ENCODE data around the gene XYLT1. TPM values are rescaled to one million over a fixed set of nuclear protein-coding genes. Genes with fewer than 3 reads are reported as not detected.

The XYLT1 gene
- total and polyA plus RNA-seq, 10 of the 15 experiments (the other 5 are each of a cell fraction or from before 2014, with no cell fraction given) = 0.88 to 14.8 (median 5.8) TPM

DNA sequence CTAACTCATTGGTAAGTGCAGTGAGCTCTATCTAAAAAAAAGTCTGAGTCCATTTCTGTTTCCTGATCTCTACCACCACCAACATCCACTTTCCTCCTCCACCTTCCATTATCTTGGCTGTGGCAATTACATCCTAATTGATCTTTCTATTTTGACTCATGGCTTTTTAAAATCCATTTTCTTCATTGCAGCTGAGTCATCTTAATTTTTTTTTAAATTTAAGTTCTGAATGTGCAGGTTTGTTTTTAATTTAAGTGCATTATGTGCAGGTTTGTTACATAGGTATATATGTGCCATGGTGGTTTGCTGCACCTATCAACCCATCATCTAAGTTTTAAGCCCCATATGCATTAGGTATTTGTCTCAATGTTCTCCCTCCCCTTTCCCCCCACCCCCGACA, 390.7 kb downstream of the XYLT1 start:
- POLR2A ChIA-PET = no interaction called here
- DNase-seq (ENCODE audit: low read depth, low spot score) = no peak
- BruUV-seq (replicated peaks) = no TSS peak

DNA sequence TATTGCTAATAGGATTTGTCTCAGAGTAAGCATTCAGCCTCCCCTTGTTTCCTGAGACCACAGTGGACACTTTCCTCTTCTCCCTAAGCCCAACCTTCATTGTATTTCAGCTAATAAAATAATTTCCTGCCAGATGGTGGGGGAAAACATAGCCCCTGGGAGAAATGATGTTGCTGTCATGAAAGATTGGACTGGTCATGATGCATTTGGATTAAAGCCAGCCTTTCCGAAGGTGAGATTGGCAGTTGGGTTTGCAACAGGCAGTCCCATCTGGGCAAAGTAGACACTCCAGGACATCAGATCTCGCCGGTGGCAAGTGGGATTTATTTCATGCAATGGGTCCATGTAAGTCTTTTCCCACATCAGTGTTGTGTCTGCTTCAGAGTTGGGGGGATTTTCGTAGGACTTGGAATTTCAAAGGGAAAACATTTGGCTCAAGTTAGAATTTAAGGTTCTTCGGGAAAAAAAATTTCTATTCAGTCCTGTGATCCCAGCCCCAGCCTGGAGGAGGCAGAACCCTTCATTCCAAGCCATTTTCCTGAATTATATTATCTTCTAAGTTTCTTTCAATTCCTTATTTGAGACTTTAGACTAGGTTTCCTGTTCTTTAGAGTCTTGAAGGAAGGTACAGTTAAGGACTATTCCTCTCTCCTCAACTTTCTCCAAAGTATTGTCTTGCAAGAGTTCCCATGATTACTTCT, 391.7 kb downstream of the XYLT1 start:
- 47% methylated on average over 5 of the region's 5 CpGs for WGBS (ENCODE audit: insufficient coverage, insufficient replicate concordance, low lambda C conversion rate, missing lambda C conversion rate)

More for the DNA sequence above, 390.7 kb downstream of the XYLT1 start:
- FAIRE-seq = no peak
- ChIA-PET CTCF (interaction anchor here (0.7 to 1.4 kb wide), 2 partner anchors 23 to 25 kb away, joined by 3 to 4 read pairs; no protein-coding TSS in a partner anchor), SMC1A (ENCODE audit: uncharacterized antibody, unreplicated experiment) (interaction anchor here (1.1 kb wide), 1 partner anchor 54 kb away, joined by 3 read pairs; no protein-coding TSS in a partner anchor), RAD21 (ENCODE audit: unreplicated experiment) (no interaction called here)
- Histone ChIP-seq H3K9me3 (replicated peaks; ENCODE audit: control insufficient read depth, insufficient read depth, low read length) (no peaks in the 10 kb centered on the region; the same call in 2 of the 3 replicates), H3K4me3 (no peak overlapping the region), H3K79me2 (ENCODE audit: control insufficient read depth, insufficient read depth, low read length) (no peaks in the 10 kb centered on the region), H3K36me3 (ENCODE audit: control insufficient read depth in 2 of 2, insufficient read depth in 2 of 2, low read length in 1 of 2) (no peaks in the 10 kb centered on the region), H3K27ac (ENCODE audit: control insufficient read depth, insufficient read depth) (no peak overlapping the region), H3K27me3 (replicated peaks in 1 of 2; ENCODE audit: control insufficient read depth in 2 of 2, insufficient read depth in 2 of 2, low read length in 1 of 2) (no peaks in the 10 kb centered on the region), H4K20me1 (ENCODE audit: control insufficient read depth, insufficient read depth) (no peaks in the 10 kb centered on the region), H2AFZ (ENCODE audit: control insufficient read depth, low read depth, low read length) (no peak overlapping the region), H3K4me2 (ENCODE audit: control insufficient read depth, insufficient read depth) (no peak overlapping the region), H3K9ac (ENCODE audit: control insufficient read depth, insufficient read depth, low read length) (no peak overlapping the region), H3K4me1 (ENCODE audit: control insufficient read depth, insufficient read depth, low read length) (peaks cover 8% of the 10 kb centered on the region; the same call in 1 of the 2 replicates)
- in situ Hi-C loops (cut with MboI) (no loop called here), intact Hi-C loops (cut with micrococcal nuclease; ENCODE audit: unreplicated experiment) (no loop called here)
- no peak for TF ChIP-seq FOXM1 (IDR thresholded peaks at IDR 0.05; ENCODE audit: low read depth, low read length)
- TF ChIP-seq FOXK2 (IDR thresholded peaks at IDR 0.05) = 0 out of 2 replicates have a peak, but pooled peaks have one; percentile 22
- no peak for TF ChIP-seq EP300 (IDR thresholded peaks at IDR 0.05; ENCODE audit: borderline replicate concordance in 1 of 2, control insufficient read depth in 1 of 2, low read depth in 2 of 2, low read length in 2 of 2)
- no peak for TF ChIP-seq RELA (IDR thresholded peaks at IDR 0.05; ENCODE audit: borderline replicate concordance, partially characterized antibody)
- WGBS (ENCODE audit: insufficient coverage, insufficient replicate concordance, low lambda C conversion rate, missing lambda C conversion rate) = no CpG with 5 or more reads among the region's 1 CpG
- no peak for ATAC-seq

More for the DNA sequence above, 391.7 kb downstream of the XYLT1 start:
- intact Hi-C loops (cut with micrococcal nuclease; ENCODE audit: unreplicated experiment) (loop anchor here (10.0 kb wide), 1 partner anchor 386 kb away; no protein-coding TSS in a partner anchor), in situ Hi-C loops (cut with MboI) (no loop called here)
- Histone ChIP-seq H3K9ac (ENCODE audit: control insufficient read depth, insufficient read depth, low read length) (no peak overlapping the region), H4K20me1 (ENCODE audit: control insufficient read depth, insufficient read depth) (no peaks in the 10 kb centered on the region), H3K27me3 (replicated peaks in 1 of 2; ENCODE audit: control insufficient read depth in 2 of 2, insufficient read depth in 2 of 2, low read length in 1 of 2) (no peaks in the 10 kb centered on the region), H3K79me2 (ENCODE audit: control insufficient read depth, insufficient read depth, low read length) (no peaks in the 10 kb centered on the region), H3K4me1 (ENCODE audit: control insufficient read depth, insufficient read depth, low read length) (peaks cover 8% of the 10 kb centered on the region; the same call in 1 of the 2 replicates), H3K4me3 (no peak overlapping the region), H3K9me3 (replicated peaks; ENCODE audit: control insufficient read depth, insufficient read depth, low read length) (no peaks in the 10 kb centered on the region; the same call in 2 of the 3 replicates), H2AFZ (ENCODE audit: control insufficient read depth, low read depth, low read length) (no peak overlapping the region), H3K36me3 (ENCODE audit: control insufficient read depth in 2 of 2, insufficient read depth in 2 of 2, low read length in 1 of 2) (no peaks in the 10 kb centered on the region), H3K4me2 (ENCODE audit: control insufficient read depth, insufficient read depth) (no peak overlapping the region), H3K27ac (ENCODE audit: control insufficient read depth, insufficient read depth) (no peak overlapping the region)
- ChIA-PET POLR2A (no interaction called here), SMC1A (ENCODE audit: uncharacterized antibody, unreplicated experiment) (interaction anchor here (1.1 kb wide), 1 partner anchor 53 kb away, joined by 3 read pairs; no protein-coding TSS in a partner anchor), CTCF (interaction anchor here (1.4 kb wide), 1 partner anchor 26 kb away, joined by 3 read pairs; no protein-coding TSS in a partner anchor), RAD21 (ENCODE audit: unreplicated experiment) (no interaction called here)
- no peak for DNase-seq (ENCODE audit: low read depth, low spot score)
- FAIRE-seq = no peak
- TF ChIP-seq RFX5 (IDR thresholded peaks at IDR 0.05; ENCODE audit: low read depth, low read length) (no peak), ETV6 (conservative IDR thresholded peaks at IDR 0.05 in 1 of 2, IDR thresholded peaks at IDR 0.05 in 1 of 2; ENCODE audit: borderline replicate concordance in 1 of 2, low read depth in 1 of 2) (no peak), POLR2A (IDR thresholded peaks at IDR 0.05; ENCODE audit: low read depth, low read length) (no peak), HDAC2 (IDR thresholded peaks at IDR 0.05) (no peak), NR2C1 (IDR thresholded peaks at IDR 0.05) (no peak)
- TF ChIP-seq, protein P1, sequence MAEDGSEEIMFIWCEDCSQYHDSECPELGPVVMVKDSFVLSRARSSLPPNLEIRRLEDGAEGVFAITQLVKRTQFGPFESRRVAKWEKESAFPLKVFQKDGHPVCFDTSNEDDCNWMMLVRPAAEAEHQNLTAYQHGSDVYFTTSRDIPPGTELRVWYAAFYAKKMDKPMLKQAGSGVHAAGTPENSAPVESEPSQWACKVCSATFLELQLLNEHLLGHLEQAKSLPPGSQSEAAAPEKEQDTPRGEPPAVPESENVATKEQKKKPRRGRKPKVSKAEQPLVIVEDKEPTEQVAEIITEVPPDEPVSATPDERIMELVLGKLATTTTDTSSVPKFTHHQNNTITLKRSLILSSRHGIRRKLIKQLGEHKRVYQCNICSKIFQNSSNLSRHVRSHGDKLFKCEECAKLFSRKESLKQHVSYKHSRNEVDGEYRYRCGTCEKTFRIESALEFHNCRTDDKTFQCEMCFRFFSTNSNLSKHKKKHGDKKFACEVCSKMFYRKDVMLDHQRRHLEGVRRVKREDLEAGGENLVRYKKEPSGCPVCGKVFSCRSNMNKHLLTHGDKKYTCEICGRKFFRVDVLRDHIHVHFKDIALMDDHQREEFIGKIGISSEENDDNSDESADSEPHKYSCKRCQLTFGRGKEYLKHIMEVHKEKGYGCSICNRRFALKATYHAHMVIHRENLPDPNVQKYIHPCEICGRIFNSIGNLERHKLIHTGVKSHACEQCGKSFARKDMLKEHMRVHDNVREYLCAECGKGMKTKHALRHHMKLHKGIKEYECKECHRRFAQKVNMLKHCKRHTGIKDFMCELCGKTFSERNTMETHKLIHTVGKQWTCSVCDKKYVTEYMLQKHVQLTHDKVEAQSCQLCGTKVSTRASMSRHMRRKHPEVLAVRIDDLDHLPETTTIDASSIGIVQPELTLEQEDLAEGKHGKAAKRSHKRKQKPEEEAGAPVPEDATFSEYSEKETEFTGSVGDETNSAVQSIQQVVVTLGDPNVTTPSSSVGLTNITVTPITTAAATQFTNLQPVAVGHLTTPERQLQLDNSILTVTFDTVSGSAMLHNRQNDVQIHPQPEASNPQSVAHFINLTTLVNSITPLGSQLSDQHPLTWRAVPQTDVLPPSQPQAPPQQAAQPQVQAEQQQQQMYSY (CRISPR knock-in tag; IDR thresholded peaks at IDR 0.05) = no peak
- BruUV-seq (replicated peaks) = no TSS peak
- ATAC-seq = no peak

Measured in GM12878 (cell line).